ENCODE measurements around the gene ATP6V1F. TPM values are rescaled to one million over a fixed set of nuclear protein-coding genes. Genes with fewer than 3 reads are reported as not detected.

The ATP6V1F gene
- total RNA-seq, 1 experiment from 2014 or later, result 125 TPM

DNA sequence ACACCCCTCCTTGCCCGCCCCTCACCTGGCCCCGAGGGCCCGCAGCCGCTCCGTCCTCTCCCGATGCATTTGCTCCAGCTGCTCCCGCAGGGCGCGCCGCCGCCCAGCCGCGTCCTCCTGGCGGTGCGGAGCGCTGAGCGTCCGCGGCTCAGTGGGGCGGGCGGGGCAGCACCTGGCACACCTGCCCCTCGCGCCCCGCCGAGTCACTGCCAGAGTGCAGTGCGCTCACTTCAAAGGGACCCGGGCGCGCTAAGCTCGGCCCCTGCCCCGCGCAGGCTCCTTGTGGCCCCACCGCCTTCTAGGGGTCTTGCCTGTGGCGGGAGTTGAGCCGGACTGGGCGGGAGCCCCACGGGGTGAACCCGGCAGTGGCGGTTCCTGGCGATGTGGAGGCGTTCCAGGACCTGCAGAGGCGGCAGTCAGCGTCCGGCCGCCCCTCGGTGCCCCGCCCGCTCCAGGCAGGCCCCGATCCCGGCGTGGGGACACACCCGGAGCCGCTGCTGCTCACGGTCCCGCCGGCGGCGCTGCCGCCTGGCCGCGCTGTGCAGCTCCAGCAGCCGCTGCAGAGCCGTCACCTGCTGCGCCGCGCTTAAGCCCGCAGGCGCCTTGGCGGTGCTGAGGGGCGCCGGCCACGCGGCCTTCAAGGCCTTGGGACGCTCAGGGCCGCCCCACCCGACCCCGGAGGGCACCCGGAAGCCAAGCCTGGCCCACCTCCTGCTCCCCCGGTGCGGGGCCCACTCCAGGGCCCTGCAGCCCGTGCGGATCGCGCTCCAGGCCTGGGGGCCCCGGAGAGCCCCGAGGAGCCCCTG, 6.7 kb downstream of the ATP6V1F start:
- intact Hi-C loops (cut with micrococcal nuclease), result loop anchor here (10.0 kb wide), 1 partner anchor 135 kb away; the partner anchor contains the start of gene CALU
- peaks cover 6% of the 10 kb centered on the region for H3K36me3 Mint-ChIP-seq (ENCODE audit: insufficient read depth, unreplicated experiment)
- peaks cover 8% of the 10 kb centered on the region for H3K4me1 Mint-ChIP-seq (ENCODE audit: insufficient read depth, unreplicated experiment)
- BruUV-seq (replicated peaks), result no TSS peak
- POLR2A ChIA-PET, result interaction anchor here (1.0 to 1.1 kb wide), 2 partner anchors 11 to 129 kb away, joined by 3 to 5 read pairs; no protein-coding TSS in a partner anchor
- no peak overlapping the region for H3K27ac Mint-ChIP-seq (ENCODE audit: low read depth, unreplicated experiment)
- CTCF ChIA-PET, result interaction anchor here (0.6 to 1.1 kb wide), 3 partner anchors 14 to 441 kb away, joined by 3 to 4 read pairs (median 3); no protein-coding TSS in a partner anchor
- TF ChIP-seq, protein P1, sequence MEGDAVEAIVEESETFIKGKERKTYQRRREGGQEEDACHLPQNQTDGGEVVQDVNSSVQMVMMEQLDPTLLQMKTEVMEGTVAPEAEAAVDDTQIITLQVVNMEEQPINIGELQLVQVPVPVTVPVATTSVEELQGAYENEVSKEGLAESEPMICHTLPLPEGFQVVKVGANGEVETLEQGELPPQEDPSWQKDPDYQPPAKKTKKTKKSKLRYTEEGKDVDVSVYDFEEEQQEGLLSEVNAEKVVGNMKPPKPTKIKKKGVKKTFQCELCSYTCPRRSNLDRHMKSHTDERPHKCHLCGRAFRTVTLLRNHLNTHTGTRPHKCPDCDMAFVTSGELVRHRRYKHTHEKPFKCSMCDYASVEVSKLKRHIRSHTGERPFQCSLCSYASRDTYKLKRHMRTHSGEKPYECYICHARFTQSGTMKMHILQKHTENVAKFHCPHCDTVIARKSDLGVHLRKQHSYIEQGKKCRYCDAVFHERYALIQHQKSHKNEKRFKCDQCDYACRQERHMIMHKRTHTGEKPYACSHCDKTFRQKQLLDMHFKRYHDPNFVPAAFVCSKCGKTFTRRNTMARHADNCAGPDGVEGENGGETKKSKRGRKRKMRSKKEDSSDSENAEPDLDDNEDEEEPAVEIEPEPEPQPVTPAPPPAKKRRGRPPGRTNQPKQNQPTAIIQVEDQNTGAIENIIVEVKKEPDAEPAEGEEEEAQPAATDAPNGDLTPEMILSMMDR (IDR thresholded peaks at IDR 0.05; ENCODE audit: unreplicated experiment), result no peak
- H3K9me3 Mint-ChIP-seq (ENCODE audit: unreplicated experiment), result no peaks in the 10 kb centered on the region
- H3K4me3 Mint-ChIP-seq (ENCODE audit: unreplicated experiment), result peak overlapping the region; percentile 39
- no peaks in the 10 kb centered on the region for H3K27me3 Mint-ChIP-seq (ENCODE audit: insufficient read depth, unreplicated experiment)
- DNase-seq (ENCODE audit: unreplicated experiment), result peak; percentile 32

DNA sequence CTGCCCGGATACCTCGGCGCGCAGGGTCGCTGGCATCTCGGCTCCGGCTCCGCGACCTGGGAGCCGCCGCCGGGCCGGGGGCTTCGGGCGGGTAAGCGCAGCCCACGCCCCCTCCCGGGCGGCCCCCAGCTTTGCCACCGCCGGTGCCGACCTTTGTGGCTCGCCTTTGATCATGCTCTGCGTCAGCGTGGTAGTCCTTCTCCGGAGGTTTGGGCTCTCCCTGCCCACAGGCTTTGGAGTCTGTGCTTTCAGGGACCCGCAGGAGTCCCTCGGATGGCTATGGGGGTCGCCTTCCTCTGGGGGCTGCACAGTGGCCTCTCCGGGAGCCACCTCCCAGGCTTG, 7.3 kb downstream of the ATP6V1F start:
- ChIA-PET POLR2A (interaction anchor here (1.0 kb wide), 1 partner anchor 130 kb away, joined by 3 read pairs; no protein-coding TSS in a partner anchor), CTCF (interaction anchor here (1.1 to 1.4 kb wide), 2 partner anchors 10 to 13 kb away, joined by 4 to 6 read pairs; no protein-coding TSS in a partner anchor)
- DNase-seq (ENCODE audit: unreplicated experiment), result no peak
- Mint-ChIP-seq H3K27me3 (ENCODE audit: insufficient read depth, unreplicated experiment) (no peaks in the 10 kb centered on the region), H3K9me3 (ENCODE audit: unreplicated experiment) (no peaks in the 10 kb centered on the region), H3K4me1 (ENCODE audit: insufficient read depth, unreplicated experiment) (peaks cover 8% of the 10 kb centered on the region), H3K4me3 (ENCODE audit: unreplicated experiment) (peak overlapping the region; percentile 52), H3K36me3 (ENCODE audit: insufficient read depth, unreplicated experiment) (peaks cover 6% of the 10 kb centered on the region), H3K27ac (ENCODE audit: low read depth, unreplicated experiment) (no peak overlapping the region)
- TF ChIP-seq, protein P1 (IDR thresholded peaks at IDR 0.05; ENCODE audit: unreplicated experiment), result no peak
- intact Hi-C loops (cut with micrococcal nuclease), result loop anchor here (10.0 kb wide), 1 partner anchor 135 kb away; the partner anchor contains the start of gene CALU
- no TSS peak for BruUV-seq (replicated peaks)

DNA sequence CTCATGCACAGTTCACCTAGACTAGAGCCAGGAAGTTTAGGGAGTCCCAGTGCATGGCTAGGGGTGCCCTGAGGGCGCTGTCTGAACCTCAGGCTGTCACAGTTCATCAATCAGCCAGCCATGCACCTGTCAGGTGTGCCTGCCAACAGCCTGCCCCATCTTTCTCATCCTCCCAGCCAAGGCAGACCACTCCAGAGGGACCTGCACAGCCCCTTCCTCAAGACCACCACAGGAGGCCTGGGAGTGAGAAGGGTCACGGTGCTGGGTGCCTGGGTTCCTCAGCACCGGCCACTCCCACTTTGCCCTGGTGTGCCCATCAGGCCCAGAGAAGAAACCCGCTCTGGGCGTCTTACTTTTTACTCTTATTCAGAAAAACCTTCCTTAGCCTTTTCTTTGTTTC, 8.4 kb downstream of the ATP6V1F start:
- DNase-seq (ENCODE audit: unreplicated experiment), result no peak
- H3K9me3 Mint-ChIP-seq (ENCODE audit: unreplicated experiment), result no peaks in the 10 kb centered on the region
- H3K27me3 Mint-ChIP-seq (ENCODE audit: insufficient read depth, unreplicated experiment), result no peaks in the 10 kb centered on the region
- BruUV-seq (replicated peaks), result no TSS peak
- no peak overlapping the region for H3K27ac Mint-ChIP-seq (ENCODE audit: low read depth, unreplicated experiment)
- TF ChIP-seq, protein P1 (IDR thresholded peaks at IDR 0.05; ENCODE audit: unreplicated experiment), result no peak
- CTCF ChIA-PET, result interaction anchor here (0.5 to 1.4 kb wide), 3 partner anchors 9 to 40 kb away, joined by 3 to 6 read pairs (median 4); no protein-coding TSS in a partner anchor
- POLR2A ChIA-PET, result interaction anchor here (0.7 kb wide), 1 partner anchor 67 kb away, joined by 3 read pairs; the partner anchor contains the start of gene IRF5
- H3K4me1 Mint-ChIP-seq (ENCODE audit: insufficient read depth, unreplicated experiment), result peaks cover 8% of the 10 kb centered on the region
- H3K4me3 Mint-ChIP-seq (ENCODE audit: unreplicated experiment), result no peak overlapping the region
- intact Hi-C loops (cut with micrococcal nuclease), result no loop called here
- peaks cover 6% of the 10 kb centered on the region for H3K36me3 Mint-ChIP-seq (ENCODE audit: insufficient read depth, unreplicated experiment)

DNA sequence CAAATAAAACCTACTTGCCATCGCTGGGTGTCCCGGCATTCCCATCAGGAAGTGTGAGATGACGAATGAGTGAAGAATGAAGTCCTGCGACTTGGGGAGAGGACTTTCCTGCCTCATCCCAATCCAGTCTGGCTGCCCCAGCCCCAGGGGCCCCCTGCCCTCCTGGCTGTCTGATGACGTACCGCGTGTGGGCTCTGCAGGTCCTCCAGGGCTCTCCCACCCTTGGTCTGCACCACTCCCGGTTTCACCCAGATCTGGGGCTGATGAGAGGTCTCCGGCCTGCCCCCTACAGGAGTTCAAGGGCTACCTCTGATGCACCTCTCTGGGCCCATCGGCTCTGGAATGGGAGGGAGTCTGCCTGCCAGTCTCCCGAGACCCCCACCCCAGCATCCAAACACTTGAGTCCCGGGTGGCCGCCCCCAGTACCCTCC, 9.8 kb downstream of the ATP6V1F start:
- H3K9me3 Mint-ChIP-seq (ENCODE audit: unreplicated experiment), result no peaks in the 10 kb centered on the region
- no TSS peak for BruUV-seq (replicated peaks)
- H3K4me1 Mint-ChIP-seq (ENCODE audit: insufficient read depth, unreplicated experiment), result no peaks in the 10 kb centered on the region
- H3K27me3 Mint-ChIP-seq (ENCODE audit: insufficient read depth, unreplicated experiment), result no peaks in the 10 kb centered on the region
- ChIA-PET CTCF (interaction anchor here (4.3 kb wide), 1 partner anchor 11 kb away, joined by 25 read pairs; no protein-coding TSS in a partner anchor), POLR2A (no interaction called here)
- no peak for DNase-seq (ENCODE audit: unreplicated experiment)
- no peak overlapping the region for H3K4me3 Mint-ChIP-seq (ENCODE audit: unreplicated experiment)
- intact Hi-C loops (cut with micrococcal nuclease), result no loop called here
- H3K36me3 Mint-ChIP-seq (ENCODE audit: insufficient read depth, unreplicated experiment), result peaks cover 6% of the 10 kb centered on the region
- H3K27ac Mint-ChIP-seq (ENCODE audit: low read depth, unreplicated experiment), result no peak overlapping the region
- TF ChIP-seq, protein P1 (IDR thresholded peaks at IDR 0.05; ENCODE audit: unreplicated experiment), result no peak

Measured in MCF 10A (cell line).